Effector CD8-positive, alpha-beta T cell (primary cell): ENCODE results near the gene RFX3.

Experiments
- DNase-seq: peaks from one replicate; lab custom pipeline; 2025; lab: John Stamatoyannopoulos, UW

The RFX3 gene

DNA sequence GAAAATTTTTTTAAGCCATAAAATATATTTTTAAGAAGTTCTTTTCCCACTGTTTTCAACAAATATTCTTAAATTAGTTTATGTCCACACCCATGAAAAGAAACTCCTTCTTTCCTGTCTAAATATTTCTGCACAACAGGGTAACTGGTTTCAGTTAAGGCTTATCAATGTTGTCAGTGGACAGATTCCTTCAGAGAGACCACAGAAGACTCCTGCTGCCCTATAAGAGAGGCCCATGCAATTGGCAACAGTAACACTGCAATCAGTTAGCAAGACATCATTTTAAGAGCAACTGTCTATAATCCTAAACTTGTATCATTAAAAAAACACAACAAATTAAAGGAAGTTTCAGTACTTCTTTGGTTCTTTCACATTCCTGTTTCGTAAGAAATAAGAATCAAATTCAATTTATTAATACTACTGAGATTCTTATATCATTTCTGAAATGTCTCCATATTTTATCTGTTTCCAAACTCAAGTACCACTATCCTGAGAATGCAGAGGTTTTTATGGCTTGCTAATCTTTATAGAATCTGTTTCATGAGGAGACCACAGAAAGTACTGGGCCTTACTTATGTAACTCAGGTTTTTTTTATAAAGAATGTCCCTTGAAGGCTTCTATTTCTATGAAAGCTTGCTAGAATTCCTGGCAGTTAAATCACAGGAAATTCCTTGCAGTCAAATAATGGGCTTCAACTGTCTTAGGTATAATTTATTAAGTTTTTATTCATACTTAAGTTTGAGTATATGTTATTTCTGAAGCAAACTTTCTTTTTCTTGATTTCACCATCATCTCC lies 240.2 kb downstream of the RFX3 start:
- DNase-seq = no peak

DNA sequence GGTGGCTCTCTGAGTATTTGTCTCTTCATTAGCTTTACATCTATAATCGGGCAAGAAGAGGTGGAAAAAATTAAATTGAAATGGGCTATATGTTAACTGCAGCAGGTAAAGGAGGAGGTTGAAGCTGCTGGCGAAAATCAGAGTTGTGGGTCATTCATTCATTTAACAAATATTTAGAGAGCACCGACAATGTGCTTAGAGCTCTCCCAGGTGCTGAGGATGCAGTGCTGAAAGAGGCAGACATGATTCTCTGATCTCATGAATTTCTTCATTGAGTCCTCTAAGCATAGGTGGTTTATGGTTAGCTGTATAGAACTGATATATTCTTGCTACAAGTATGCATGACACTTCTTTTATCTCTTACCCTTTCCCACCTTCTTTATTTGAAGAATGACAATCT lies 243.4 kb downstream of the RFX3 start:
- DNase-seq = no peak

DNA sequence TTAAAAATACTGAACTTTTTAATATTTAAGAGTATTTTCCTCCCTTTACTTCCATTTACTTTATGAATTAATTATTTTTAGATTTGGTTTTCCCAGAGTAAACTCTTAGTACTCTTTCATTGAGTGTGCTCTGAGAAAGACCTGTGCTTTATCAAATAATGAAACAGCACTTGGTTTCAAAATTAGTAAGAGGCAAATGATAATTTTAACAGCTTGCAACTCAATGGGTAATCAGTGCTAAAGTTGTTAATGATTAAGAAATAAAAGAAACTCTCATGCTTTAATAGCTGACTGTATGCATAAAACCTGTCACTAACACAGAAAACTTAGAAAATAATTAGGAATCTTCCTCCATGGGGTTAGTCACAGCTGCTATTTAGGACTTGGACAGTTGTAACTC lies 244.4 kb downstream of the RFX3 start:
- no peak for DNase-seq

DNA sequence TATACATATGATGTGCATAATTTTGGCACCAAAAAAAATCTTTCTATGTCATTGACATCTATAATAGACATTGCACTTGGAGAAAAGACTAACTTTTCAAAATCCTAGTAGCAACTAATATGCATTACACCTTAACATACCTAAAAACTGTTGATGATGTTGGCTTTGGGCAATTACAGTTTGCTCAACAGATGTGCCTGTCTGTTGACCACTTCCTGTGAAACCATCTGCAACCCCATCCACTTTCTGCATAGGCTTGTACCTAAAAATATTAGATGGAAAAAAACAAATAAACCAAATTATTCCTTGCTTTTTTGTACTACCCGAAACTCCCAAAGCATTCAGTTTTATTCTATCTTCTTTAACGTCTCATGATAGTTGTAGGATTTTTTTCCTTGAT lies 248.6 kb downstream of the RFX3 start:
- no peak for DNase-seq

DNA sequence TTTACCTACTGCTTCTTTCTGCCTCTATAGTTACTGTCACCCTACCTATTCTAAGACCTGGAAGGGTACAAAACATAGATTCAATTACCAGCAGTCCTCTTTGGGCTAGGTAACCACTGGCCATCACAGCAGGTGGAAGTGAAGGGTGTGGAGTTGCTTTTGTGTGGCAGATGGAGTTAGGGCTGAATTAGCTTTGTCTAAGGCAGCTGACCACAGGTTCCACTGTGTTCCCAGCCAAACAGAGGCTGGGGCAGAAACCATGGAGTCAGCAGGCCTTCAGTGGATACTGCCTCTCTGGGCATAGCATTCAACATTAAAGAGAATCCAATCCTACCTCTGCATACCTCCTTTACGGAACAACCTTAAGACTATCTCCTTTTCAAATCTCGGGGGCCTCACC lies 254.2 kb downstream of the RFX3 start:
- no peak for DNase-seq

DNA sequence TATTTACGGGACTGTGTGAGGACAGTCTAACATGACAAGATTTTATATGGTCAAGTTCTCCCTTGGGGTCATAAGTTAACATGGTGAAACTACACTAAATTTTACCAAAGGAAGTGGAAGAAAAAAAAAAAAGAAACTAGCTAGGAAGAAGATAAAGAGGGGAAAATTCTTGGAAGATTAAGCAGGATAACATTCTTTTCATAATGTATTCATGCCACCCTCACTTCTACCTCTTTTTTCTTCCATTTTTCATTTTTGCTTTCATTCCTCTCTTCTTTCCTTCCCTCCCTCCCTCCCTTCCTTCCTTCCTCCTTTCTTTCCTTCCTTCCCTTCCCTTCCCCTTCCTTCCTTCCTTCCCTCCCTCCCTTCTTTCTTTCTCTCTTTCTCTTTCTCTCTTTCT lies 254.6 kb downstream of the RFX3 start:
- DNase-seq = no peak

DNA sequence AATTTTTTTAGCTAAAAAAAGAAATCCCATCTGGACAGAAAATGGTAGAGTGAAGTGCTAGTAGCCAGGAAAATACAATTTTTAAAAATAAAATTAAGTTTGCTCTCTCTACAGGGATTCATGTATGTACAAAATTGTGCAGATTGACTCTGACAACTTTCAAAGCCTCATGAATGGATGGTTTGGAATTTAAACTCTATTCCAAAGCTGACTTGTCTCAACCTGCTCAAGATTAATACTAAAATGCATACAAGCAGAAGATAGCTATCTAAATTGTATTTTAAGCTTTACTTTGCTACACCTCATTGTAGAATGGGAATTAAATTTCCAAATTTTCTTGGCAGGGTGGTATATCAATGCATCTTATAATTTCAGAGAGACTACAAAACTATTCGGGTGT lies 257.6 kb downstream of the RFX3 start:
- DNase-seq = no peak

DNA sequence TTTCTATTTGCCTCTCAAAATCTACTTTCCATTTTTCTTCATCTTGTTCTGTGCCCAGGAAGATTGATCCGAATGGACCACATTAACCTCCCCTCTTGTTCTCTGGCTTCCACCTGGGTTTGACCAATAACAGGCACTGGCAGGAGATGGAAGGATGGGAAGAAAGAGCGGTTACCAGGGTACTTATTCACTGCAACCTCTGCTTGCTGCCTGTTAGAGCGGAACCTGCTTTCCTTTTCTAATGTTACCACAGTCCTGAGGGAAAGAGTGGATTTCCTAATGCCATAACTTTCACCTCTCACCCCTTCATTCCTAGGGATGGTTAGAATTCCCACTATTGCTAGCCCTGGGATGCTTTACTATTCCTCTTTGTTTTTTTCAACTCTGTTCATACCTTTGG lies 262.1 kb downstream of the RFX3 start:
- no peak for DNase-seq

DNA sequence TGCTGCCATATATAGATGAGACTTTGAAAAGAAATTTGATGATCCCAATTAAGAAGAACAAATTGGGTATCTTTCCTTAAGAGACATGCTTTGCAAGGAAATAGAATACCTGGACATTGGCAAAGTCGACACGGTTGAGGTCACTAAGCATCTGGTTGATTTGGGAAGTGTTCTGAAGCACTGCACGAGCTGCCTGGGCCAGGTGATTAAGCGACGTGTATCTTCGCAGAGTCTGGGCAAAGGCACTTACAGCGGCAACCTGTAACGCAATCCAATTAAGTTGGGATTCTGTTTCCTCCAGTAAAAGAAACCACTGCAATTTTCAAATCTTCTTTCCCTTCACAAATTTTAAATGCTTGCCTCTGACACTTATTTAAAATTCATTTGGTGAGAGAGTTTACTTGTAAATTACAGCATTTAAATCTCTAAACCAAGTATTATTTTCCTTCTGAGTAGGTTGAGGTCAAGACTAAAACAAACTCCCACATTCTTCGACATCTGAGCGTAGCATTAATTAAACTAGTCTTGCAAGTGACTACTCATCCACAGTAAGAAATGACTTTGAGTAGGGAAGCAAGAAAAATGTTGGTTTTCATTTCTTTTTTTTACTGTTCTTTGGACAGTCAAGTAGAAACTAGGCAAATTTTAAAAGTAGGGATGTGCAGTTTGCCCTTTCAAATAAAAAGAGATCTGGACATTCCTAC lies 262.8 kb downstream of the RFX3 start:
- DNase-seq = no peak

DNA sequence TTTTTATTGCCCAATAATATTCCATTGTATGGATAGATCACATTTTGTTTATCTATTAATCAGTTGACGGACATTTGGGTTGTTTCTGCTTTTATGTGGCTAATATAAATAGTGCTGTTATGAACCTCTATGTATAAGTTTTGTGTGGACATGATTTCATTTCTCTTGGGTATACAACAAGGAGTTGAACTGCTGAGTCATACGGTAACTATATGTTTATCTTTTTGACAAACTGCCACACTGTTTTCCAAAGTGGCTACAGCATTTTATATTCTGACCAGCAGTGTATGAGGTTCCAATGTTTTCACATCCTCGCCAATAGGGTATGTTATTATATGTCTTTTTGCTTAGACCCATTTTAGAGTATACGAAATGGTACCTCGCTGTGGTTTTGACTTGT lies 264.3 kb downstream of the RFX3 start:
- DNase-seq = no peak

DNA sequence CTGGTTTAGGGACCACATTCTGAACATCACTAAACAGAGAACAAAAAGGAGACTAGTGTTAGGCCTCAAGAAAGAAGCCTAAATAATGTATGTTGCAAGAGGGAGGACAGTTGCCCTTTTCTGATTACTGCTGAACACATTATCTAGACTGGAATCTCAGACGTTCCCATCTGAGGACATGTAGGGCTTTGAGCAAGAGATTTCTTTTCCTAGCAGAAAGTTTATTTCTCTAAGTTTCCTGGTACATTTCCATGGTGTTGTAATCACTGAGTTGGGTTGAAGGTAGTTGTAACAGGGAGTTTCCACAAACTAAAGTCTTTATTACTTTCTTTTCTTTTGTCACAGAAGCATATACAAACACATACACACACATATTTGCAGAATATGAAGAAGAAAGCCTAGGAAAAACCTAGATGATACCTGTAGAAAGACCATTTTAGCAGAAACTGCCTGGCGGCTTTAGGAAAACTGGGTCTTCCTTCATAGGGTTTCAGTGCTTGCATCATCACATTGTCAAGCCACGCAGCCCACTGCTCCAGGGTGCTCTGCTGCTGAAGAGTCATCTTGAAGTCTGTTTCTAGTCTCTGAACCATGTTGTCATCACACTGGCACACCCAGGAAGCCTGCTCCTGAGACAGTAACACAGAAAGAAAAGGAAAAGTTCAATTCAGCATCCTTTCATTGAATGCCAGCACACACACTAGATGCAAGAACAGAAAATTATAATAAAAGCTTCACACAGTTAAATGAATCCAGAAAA lies 269.1 kb downstream of the RFX3 start:
- no peak for DNase-seq

DNA sequence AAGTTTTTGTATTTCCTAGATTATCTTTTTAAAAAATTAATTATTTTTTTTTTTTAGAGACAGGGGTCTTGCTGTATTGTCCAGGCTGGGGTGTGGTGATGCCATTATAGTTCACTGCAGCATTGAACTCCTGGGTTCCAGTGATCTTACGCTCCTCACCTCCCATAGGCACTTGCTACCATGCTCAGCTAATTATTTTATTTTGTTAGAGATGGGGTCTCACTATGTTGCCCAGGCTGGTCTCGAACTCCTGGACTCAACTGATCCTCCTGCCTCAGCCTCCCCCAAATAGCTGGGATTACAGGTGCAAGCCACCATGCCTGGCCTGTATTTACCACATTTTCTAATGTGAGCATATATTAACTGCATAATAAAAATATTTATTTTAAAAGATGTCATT lies 274.5 kb downstream of the RFX3 start:
- DNase-seq = no peak

DNA sequence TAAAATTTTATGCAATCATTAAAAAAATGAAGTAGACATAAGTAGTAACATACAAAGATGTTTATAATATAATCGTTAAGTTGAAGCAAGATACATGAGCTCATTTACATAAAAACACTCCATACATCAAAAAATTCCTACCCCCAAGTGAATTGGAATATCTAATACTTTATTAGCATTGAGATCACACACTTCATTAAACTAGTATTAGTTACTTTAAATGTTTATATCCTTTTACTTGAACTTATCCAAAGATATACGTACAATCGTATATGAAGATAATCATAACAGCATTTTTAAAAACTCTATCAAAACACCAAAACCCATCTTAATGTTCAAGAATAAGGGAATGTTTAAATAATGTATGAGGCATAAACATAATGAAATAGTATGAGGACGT lies 275.1 kb downstream of the RFX3 start:
- no peak for DNase-seq

DNA sequence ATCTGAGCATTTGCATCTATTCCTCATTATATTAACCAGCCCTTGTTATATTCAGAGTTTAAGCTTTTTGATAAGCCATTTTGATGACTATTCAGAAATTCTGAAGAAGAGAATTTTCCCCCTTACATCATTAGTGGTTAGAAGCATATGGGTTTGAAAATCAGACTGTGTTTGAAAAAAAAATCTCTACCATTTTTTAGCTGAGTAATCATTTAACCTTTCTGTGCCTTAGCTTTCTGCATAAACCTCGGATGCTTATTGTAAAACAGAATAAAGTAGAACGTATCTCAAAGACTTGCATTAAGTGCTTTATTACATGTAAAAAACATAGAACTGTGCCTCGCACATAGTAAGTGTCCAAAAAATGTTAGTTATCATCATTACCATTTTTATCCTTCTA lies 278.6 kb downstream of the RFX3 start:
- no peak for DNase-seq

DNA sequence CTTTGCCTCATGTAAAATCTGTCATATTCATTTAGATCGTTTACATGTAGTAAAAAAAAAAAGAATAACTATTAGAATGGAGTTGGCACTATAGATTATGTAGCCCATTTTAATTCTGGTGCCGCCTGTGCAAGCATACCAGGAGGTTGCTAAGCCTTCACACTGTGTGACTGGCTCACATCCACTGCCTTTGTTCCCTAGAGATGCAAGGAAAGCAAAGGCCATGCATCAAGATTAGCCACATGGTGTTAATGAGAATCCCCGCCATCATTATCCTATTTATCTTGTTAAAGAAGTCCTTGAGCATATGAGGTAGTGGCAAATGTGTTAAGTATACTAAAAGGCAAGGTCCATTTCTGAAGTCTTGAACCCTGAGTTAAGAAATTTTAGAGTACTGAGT lies 279.6 kb downstream of the RFX3 start:
- no peak for DNase-seq

DNA sequence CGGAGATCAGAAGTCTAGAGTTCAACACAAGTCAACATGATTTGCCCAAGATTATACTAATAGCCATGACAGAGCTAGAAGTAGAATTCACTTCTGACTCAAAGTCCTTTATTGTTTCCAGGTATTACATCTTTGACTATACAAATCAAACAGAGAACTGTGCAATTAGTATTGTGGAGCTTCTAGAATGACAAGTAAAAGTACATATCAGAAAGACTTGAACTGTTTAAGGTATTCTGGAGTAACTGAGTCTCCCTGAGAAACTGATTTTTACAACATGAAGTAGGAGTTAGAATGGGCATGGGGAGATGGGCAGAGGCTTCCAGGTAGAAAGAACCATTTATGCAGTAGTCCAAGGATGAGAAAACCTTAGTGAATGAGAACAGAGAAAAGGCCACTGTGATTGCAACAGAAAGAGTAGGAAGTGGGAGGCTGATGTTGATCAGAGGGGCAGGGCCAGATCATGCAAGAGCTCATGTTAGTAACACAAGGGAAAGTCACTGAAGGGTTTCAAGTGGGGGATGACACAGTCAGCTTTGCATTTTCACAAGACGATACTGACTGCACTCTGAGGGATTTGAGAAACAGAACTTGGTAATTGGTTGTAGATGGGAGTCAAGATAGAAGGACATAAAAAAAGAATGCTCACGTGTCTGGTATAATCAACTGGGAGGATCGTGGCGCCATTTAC lies 280.7 kb downstream of the RFX3 start:
- no peak for DNase-seq

DNA sequence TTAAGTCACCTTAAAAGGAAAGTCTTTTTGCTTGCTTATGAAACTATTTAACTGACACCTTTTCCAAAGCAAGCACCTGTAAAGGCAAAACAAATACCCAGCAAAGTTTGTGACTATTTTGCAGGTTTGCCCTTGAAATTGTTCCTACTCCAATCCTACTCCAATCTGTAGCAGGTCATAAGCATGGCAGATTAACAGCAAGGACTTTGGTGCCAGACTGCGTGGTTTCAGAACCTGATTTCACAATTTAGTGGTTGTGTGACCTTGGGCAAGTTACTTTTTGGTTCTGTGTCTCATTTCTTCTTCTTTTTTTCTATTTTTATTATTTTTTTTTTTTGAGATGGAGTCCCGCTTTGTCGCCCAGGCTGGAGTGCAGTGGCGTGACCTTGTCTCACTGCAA lies 282.1 kb downstream of the RFX3 start:
- DNase-seq = no peak

DNA sequence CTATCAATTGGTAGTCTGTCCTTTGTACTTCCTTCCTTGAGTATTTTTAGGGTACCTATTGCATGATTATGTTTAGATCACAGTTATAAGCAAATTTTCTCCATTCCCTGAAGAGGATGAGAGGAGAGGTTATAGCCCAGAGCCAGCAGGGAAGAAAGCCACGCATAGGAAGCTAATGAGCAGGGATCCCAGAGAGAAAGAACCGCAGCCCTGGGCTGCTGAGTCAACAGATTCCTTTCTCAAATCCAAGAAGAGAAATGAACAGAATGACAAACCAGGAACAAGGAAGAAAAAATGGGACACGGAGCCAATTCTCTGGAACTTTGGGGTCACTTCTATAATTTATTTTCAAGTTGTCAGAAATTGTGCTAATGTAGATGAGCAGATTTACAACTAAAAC lies 284.5 kb downstream of the RFX3 start:
- DNase-seq = no peak

DNA sequence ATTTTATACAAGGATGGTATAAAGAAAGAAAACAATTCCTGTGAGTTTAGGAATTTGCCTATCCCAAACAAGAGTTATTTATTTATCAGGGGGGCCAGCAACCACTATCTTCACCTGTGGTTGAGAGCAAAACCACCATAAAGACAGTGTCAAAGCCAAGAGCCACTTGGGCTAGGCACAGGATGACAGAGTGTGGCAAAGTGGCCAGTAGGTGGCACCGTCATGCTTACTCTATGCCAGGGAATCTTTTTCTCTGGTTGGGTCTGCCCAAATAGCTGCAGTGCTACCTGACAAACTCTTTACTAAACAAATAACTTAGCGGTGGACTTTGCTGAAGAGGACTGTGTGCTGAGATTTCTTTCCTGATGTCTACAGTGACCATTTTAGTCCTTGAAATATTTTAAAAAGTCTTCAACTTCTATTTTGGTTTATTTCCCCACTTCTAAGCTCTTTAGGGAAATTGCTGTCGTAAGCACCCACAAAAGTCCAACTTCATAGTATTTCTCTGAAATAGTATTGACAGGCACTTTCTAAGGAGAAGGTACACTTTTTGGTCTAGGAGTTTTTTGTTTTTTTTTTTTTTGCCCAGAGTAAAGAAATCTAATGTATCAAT lies 285.0 kb downstream of the RFX3 start:
- peak; percentile 30 for DNase-seq

DNA sequence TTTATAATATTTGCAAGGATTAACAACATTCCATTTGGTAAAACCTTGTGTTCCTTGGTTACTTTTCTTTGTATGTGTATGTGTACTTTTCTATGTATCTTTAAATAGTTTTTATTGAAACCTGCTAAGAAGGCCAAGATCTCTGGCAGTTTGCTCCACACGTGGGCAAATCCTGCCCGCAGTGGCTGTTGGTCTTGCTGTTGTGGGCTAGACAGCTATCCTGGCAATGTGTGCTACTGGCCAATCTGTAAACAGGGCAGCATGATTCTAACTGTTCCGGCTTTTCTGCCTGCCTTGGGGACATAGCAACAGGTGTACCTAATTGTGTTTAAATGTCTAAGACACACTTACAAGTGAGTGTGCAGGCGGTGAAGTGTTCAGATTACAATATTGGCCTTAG lies 286.6 kb downstream of the RFX3 start:
- no peak for DNase-seq

DNA sequence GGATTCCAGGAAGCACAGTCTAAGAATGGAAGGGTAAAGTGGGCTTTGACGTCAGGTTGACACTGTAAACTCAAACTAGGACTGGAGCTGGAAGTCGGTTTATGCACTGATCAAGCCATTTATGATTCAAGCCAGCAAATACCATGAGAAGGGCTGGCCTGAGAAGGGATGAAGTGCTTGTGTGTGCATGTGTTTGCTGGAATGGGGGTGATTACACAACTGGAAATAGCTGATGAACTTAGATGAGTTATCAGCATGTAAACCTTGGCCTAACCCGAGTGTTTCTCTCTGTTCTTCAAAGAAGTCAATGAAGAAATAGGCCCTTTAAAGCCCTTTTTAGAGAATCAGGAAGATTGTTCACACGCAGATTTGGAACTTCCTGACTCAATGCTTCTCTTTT lies 287.6 kb downstream of the RFX3 start:
- DNase-seq = no peak

DNA sequence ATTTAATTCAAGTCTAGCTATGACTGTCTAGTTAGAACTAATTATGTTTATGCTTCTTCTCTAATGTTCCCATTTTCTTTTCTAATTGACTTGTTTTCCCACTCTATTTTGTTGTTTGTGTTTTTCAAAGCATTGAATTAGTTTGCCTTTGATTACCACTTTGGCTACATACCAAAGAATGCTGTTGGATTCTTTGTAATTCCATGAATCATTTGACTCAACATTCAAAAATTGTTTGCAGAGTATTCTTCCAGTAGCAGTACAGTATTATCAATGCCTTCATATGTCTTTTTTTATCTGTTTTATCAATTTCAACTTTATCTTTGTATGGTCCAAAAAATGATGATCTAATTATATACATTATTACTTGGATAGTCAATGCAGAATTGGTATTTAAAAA lies 288.7 kb downstream of the RFX3 start:
- DNase-seq = no peak
